Measurements from ENCODE around the gene CERS6. TPM values are rescaled to one million over a fixed set of nuclear protein-coding genes. Genes with fewer than 3 reads are reported as not detected.

The CERS6 gene
- total and polyA plus RNA-seq, 10 of the 15 experiments (the other 5 are each of a cell fraction or from before 2014, with no cell fraction given), result 1.3 to 20.4 (median 14.1) TPM

DNA sequence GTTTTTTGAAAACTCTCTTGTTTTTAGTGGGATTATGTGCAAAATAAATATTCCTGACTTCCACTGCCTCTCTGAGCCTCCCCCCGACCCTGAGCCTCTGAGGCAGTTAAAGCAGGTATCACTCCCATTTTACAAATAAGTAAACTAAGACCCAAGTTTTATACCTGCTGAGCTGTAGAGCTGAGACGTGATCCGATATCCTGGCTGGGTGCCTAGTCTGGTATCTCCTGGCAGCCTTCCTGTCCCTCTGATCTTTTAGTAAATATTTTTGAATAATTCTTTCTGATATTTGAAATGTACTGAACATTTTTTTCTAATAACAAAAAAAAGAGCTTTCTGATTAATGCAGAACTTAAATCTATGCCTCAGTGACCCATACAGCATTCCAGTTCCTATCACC is 238.1 kb downstream of the CERS6 start:
- FAIRE-seq (no peak), ATAC-seq (no peak), DNase-seq (ENCODE audit: low read depth, low spot score) (no peak)
- H4K20me1 ChIP-seq (ENCODE audit: control insufficient read depth, insufficient read depth), result no peaks in the 10 kb centered on the region
- no peak overlapping the region for H3K4me2 ChIP-seq (ENCODE audit: control insufficient read depth, insufficient read depth)
- ChIA-PET POLR2A (no interaction called here), SMC1A (ENCODE audit: uncharacterized antibody, unreplicated experiment) (interaction anchor here (1.0 to 1.3 kb wide), 2 partner anchors 65 to 576 kb away, joined by 3 read pairs; no protein-coding TSS in a partner anchor), CTCF (no interaction called here), RAD21 (ENCODE audit: unreplicated experiment) (no interaction called here)
- no peak for TF ChIP-seq HCFC1 (IDR thresholded peaks at IDR 0.05; ENCODE audit: low read length)
- TF ChIP-seq, protein P1, sequence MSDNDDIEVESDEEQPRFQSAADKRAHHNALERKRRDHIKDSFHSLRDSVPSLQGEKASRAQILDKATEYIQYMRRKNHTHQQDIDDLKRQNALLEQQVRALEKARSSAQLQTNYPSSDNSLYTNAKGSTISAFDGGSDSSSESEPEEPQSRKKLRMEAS (IDR thresholded peaks at IDR 0.05; ENCODE audit: low read depth, low read length), result no peak
- TF ChIP-seq SIN3A (IDR thresholded peaks at IDR 0.05; ENCODE audit: low read depth, low read length), result no peak
- TF ChIP-seq HDGF (IDR thresholded peaks at IDR 0.05), result no peak
- no peak for TF ChIP-seq SMAD1 (IDR thresholded peaks at IDR 0.05; ENCODE audit: low read depth, partially characterized antibody)
- TF ChIP-seq SPI1 (IDR thresholded peaks at IDR 0.05; ENCODE audit: borderline replicate concordance, insufficient read depth, low read depth, low read length), result no peak
- in situ Hi-C loops (cut with MboI), result no loop called here
- H3K27me3 ChIP-seq (replicated peaks in 1 of 2; ENCODE audit: control insufficient read depth in 2 of 2, insufficient read depth in 2 of 2, low read length in 1 of 2), result no peaks in the 10 kb centered on the region
- no TSS peak for BruUV-seq (replicated peaks)
- H3K4me1 ChIP-seq (ENCODE audit: control insufficient read depth, insufficient read depth, low read length), result peaks cover 5% of the 10 kb centered on the region; the same call in 1 of the 2 replicates
- H2AFZ ChIP-seq (ENCODE audit: control insufficient read depth, low read depth, low read length), result no peak overlapping the region
- peaks cover 1 to 11% of the 10 kb centered on the region in 2 experiments; a peak in 3 of 4 replicates for H3K36me3 ChIP-seq (ENCODE audit: control insufficient read depth in 2 of 2, insufficient read depth in 2 of 2, low read length in 1 of 2)
- H3K4me3 ChIP-seq, result no peak overlapping the region
- intact Hi-C loops (cut with micrococcal nuclease; ENCODE audit: unreplicated experiment), result no loop called here
- 98% methylated on average over 3 of the region's 3 CpGs for WGBS (ENCODE audit: insufficient coverage, insufficient replicate concordance, low lambda C conversion rate, missing lambda C conversion rate)
- H3K9me3 ChIP-seq (replicated peaks; ENCODE audit: control insufficient read depth, insufficient read depth, low read length), result no peaks in the 10 kb centered on the region; the same call in 2 of the 3 replicates
- no peak overlapping the region for H3K27ac ChIP-seq (ENCODE audit: control insufficient read depth, insufficient read depth)
- no peak overlapping the region for H3K9ac ChIP-seq (ENCODE audit: control insufficient read depth, insufficient read depth, low read length)
- no peaks in the 10 kb centered on the region for H3K79me2 ChIP-seq (ENCODE audit: control insufficient read depth, insufficient read depth, low read length)

DNA sequence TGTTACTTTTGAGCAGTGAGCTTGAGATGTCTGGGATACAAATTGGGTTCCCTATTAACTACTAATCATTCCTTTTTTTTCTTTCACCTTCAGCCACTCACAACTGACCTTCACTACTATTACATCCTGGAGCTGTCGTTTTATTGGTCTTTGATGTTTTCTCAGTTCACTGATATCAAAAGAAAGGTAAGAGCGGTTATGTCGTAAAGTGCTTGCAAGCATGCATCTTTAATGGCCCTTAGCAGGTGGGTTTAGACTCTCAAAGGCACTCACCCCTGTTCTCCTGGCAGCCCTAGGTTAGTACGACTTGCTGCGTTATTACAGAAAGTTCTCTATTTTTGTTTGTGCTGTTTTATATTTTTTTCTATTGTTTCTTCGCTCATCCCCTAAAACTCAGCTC is 238.8 kb downstream of the CERS6 start:
- POLR2A ChIA-PET, result no interaction called here
- TF ChIP-seq RB1 (IDR thresholded peaks at IDR 0.05; ENCODE audit: borderline replicate concordance) (no peak), RAD21 (IDR thresholded peaks at IDR 0.05; ENCODE audit: insufficient read depth, low read depth, low read length) (no peak), LARP7 (IDR thresholded peaks at IDR 0.05) (no peak), POU2F2 (IDR thresholded peaks at IDR 0.05; ENCODE audit: borderline replicate concordance, low read depth, low read length) (no peak), FOXM1 (IDR thresholded peaks at IDR 0.05; ENCODE audit: low read depth, low read length) (no peak), STAT3 (IDR thresholded peaks at IDR 0.05; ENCODE audit: low read depth, low read length) (no peak), NR2F1 (conservative IDR thresholded peaks at IDR 0.05) (no peak), MTA3 (IDR thresholded peaks at IDR 0.05; ENCODE audit: borderline replicate concordance, low read length) (no peak)
- TF ChIP-seq, protein P2, sequence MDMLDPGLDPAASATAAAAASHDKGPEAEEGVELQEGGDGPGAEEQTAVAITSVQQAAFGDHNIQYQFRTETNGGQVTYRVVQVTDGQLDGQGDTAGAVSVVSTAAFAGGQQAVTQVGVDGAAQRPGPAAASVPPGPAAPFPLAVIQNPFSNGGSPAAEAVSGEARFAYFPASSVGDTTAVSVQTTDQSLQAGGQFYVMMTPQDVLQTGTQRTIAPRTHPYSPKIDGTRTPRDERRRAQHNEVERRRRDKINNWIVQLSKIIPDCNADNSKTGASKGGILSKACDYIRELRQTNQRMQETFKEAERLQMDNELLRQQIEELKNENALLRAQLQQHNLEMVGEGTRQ (IDR thresholded peaks at IDR 0.05; ENCODE audit: borderline replicate concordance, low read depth, low read length), result no peak
- TF ChIP-seq, protein P3, sequence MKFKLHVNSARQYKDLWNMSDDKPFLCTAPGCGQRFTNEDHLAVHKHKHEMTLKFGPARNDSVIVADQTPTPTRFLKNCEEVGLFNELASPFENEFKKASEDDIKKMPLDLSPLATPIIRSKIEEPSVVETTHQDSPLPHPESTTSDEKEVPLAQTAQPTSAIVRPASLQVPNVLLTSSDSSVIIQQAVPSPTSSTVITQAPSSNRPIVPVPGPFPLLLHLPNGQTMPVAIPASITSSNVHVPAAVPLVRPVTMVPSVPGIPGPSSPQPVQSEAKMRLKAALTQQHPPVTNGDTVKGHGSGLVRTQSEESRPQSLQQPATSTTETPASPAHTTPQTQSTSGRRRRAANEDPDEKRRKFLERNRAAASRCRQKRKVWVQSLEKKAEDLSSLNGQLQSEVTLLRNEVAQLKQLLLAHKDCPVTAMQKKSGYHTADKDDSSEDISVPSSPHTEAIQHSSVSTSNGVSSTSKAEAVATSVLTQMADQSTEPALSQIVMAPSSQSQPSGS (IDR thresholded peaks at IDR 0.05; ENCODE audit: low read length), result no peak
- no peaks in the 10 kb centered on the region; the same call in 2 of the 3 replicates for H3K9me3 ChIP-seq (replicated peaks; ENCODE audit: control insufficient read depth, insufficient read depth, low read length)
- no peak for DNase-seq (ENCODE audit: low read depth, low spot score)
- no peak overlapping the region for H3K4me3 ChIP-seq
- SMC1A ChIA-PET (ENCODE audit: uncharacterized antibody, unreplicated experiment), result interaction anchor here (0.6 to 1.3 kb wide), 5 partner anchors 9 to 576 kb away, joined by 3 to 4 read pairs (median 3); no protein-coding TSS in a partner anchor
- no peaks in the 10 kb centered on the region for H3K79me2 ChIP-seq (ENCODE audit: control insufficient read depth, insufficient read depth, low read length)
- CTCF ChIA-PET, result no interaction called here
- no peak overlapping the region for H3K27ac ChIP-seq (ENCODE audit: control insufficient read depth, insufficient read depth)
- intact Hi-C loops (cut with micrococcal nuclease; ENCODE audit: unreplicated experiment), result no loop called here
- no peak overlapping the region for H3K4me2 ChIP-seq (ENCODE audit: control insufficient read depth, insufficient read depth)
- no TSS peak for BruUV-seq (replicated peaks)
- no peak overlapping the region for H2AFZ ChIP-seq (ENCODE audit: control insufficient read depth, low read depth, low read length)
- no peaks in the 10 kb centered on the region for H3K27me3 ChIP-seq (replicated peaks in 1 of 2; ENCODE audit: control insufficient read depth in 2 of 2, insufficient read depth in 2 of 2, low read length in 1 of 2)
- no peak overlapping the region for H3K9ac ChIP-seq (ENCODE audit: control insufficient read depth, insufficient read depth, low read length)
- RAD21 ChIA-PET (ENCODE audit: unreplicated experiment), result no interaction called here
- H4K20me1 ChIP-seq (ENCODE audit: control insufficient read depth, insufficient read depth), result no peaks in the 10 kb centered on the region
- ATAC-seq, result no peak
- in situ Hi-C loops (cut with MboI), result no loop called here
- peaks cover 5% of the 10 kb centered on the region; the same call in 1 of the 2 replicates for H3K4me1 ChIP-seq (ENCODE audit: control insufficient read depth, insufficient read depth, low read length)
- FAIRE-seq, result no peak
- 97% methylated on average over 6 of the region's 6 CpGs for WGBS (ENCODE audit: insufficient coverage, insufficient replicate concordance, low lambda C conversion rate, missing lambda C conversion rate)
- H3K36me3 ChIP-seq (ENCODE audit: control insufficient read depth in 2 of 2, insufficient read depth in 2 of 2, low read length in 1 of 2), result peaks cover 1 to 13% of the 10 kb centered on the region in 2 experiments; a peak in 3 of 4 replicates

Data from GM12878 (cell line).